K562 (cell line): ENCODE results near the gene ZNF541. TPM values are rescaled to one million over a fixed set of nuclear protein-coding genes. Genes with fewer than 3 reads are reported as not detected.

Source experiments
- ATF3 ChIP-seq, 2 experiments: fragments of 450-650 bp in 1 of 2; sonication (generic) in 1 of 2; formaldehyde crosslinking in 1 of 2; IDR thresholded peaks in 1 of 2; conservative IDR thresholded peaks in 1 of 2; 2 replicates each; pipeline versions ENCODE4 v1.6.1 to v1.8.1; 2016 to 2023; ENCODE audit warnings: mild to moderate bottlenecking in 2 of 2, moderate library complexity in 2 of 2, inconsistent platforms in 1 of 2, missing genetic modification reagents in 1 of 2
- EGR1 ChIP-seq: fragments of 450-650 bp; conservative IDR thresholded peaks from 2 replicates; pipeline ENCODE4 v1.6.1; 2017; ENCODE audit warnings: mild to moderate bottlenecking
- EP400 ChIP-seq: fragments of 450-650 bp; IDR thresholded peaks from 2 replicates; pipeline ENCODE4 v1.6.1; 2017; ENCODE audit warnings: antibody characterized with exemption, mild to moderate bottlenecking, moderate library complexity
- FOXJ2 ChIP-seq: fragments of 200-800 bp; sonication (Bioruptor generic); IDR thresholded peaks from 2 replicates; pipeline ENCODE4 v1.6.1; 2016; ENCODE audit warnings: missing genetic modification characterization, missing compliant biosample characterization
- HIVEP1 ChIP-seq: fragments of 250-450 bp; sonication (Bioruptor Pico); IDR thresholded peaks from 2 replicates; pipeline ENCODE4 v1.4.0; 2020; ENCODE audit warnings: mild to moderate bottlenecking
- MEF2A ChIP-seq: IDR thresholded peaks from 2 replicates; pipeline ENCODE4 v1.6.1; 2011; ENCODE audit warnings: low read depth, mild to moderate bottlenecking, low read length, moderate library complexity; ENCODE audit not compliant: control insufficient read depth
- MLX ChIP-seq, 2 experiments: fragments of 450-650 bp in 1 of 2; sonication (generic) in 1 of 2; formaldehyde crosslinking; conservative IDR thresholded peaks; 2 replicates each; pipeline versions ENCODE4 v1.4.0 to v1.8.1; 2020 to 2022; ENCODE audit warnings: mild to moderate bottlenecking in 1 of 2, missing genetic modification reagents in 1 of 2
- NFE2 ChIP-seq: IDR thresholded peaks from 2 replicates; pipeline ENCODE4 v1.6.1; 2014; ENCODE audit warnings: antibody characterized with exemption, low read depth
- NKRF ChIP-seq: fragments of 450-650 bp; IDR thresholded peaks from 2 replicates; pipeline ENCODE4 v1.6.1; 2016; ENCODE audit warnings: borderline replicate concordance
- NR2C2 ChIP-seq, 2 experiments: fragments of 200-800 bp in 1 of 2; sonication (Bioruptor generic) in 1 of 2; sonication (generic) in 1 of 2; formaldehyde crosslinking in 1 of 2; IDR thresholded peaks; 2 replicates each; pipeline versions ENCODE4 v1.6.1 to v1.8.0; 2016 to 2022; ENCODE audit warnings: mild to moderate bottlenecking in 1 of 2, missing compliant biosample characterization in 1 of 2, missing genetic modification characterization in 1 of 2, missing genetic modification reagents in 1 of 2
- PHF8 ChIP-seq: fragments of 200-600 bp; sonication (generic); IDR thresholded peaks from 2 replicates; pipeline ENCODE4 v1.6.1; 2012; ENCODE audit warnings: mixed run types, mild to moderate bottlenecking, inconsistent platforms, low read length, moderate library complexity, borderline replicate concordance
- XRCC5 ChIP-seq: fragments of 200-400 bp; formaldehyde crosslinking; IDR thresholded peaks from 2 replicates; pipeline ENCODE4 v1.6.1; 2017; ENCODE audit warnings: low read depth, mild to moderate bottlenecking, low read length
- ZBTB49 ChIP-seq: sonication (generic); formaldehyde crosslinking; IDR thresholded peaks from 2 replicates; pipeline ENCODE4 v1.8.0; 2022; ENCODE audit warnings: missing genetic modification reagents, mild to moderate bottlenecking, borderline replicate concordance
- ZBTB5 ChIP-seq: fragments of 450-650 bp; IDR thresholded peaks from 2 replicates; pipeline ENCODE4 v1.6.1; 2017; ENCODE audit warnings: antibody characterized with exemption
- ZNF316 ChIP-seq: fragments of 450-650 bp; IDR thresholded peaks from 2 replicates; pipeline ENCODE4 v1.6.1; 2016
- polyA plus RNA-seq, 8 experiments: library from polyadenylated mRNA; depleted of rRNA in 4 of 8; stranded (reverse) in 5 of 8; unstranded in 3 of 8; fragments of >200 nt; fragmentation: Nextera tagmentation in 2 of 8; fragmentation: Illumina TruSeq in 1 of 8; extraction: Ambion mirVana in 2 of 8; extraction: Trizol in 1 of 8; gene quantifications; 2 replicates each; pipeline versions ENCODE4 v1.2.1 to v1.2.3, GENCODE V29; 2011 to 2014; ENCODE audit warnings: inconsistent platforms in 1 of 8, missing spikeins in 1 of 8
- total RNA-seq, 7 experiments: library from RNA; depleted of rRNA in 6 of 7; stranded (reverse); fragments of >200 nt in 6 of 7; fragmentation: Illumina TruSeq in 2 of 7; extraction: Trizol in 2 of 7; gene quantifications; 2 replicates each; pipeline versions ENCODE4 v1.2.1 to v1.2.3, GENCODE V29; 2011 to 2021; ENCODE audit warnings: low replicate concordance in 1 of 7

Gene ZNF541
- total and polyA plus RNA-seq, 9 of the 15 experiments (the other 6 are each of a cell fraction or from before 2014, with no cell fraction given), result 0.04 to 0.11 (median 0.05) TPM; not detected in 1

GRCh38 chr19:47600246-47601179 is 27.6 kb upstream of the ZNF541 start (continued):
- TF ChIP-seq ZBTB5 (peak; percentile 99), FOXJ2 (tag) (peak; percentile 91), MEF2A (peak; percentile 14; the same call in 1 of the 2 replicates), EP400 (peak; percentile 39), NKRF (0 out of 2 replicates have a peak, but pooled peaks have one; percentile 42), PHF8 (peak; percentile 93; the same call in 1 of the 2 replicates), ATF3 (IDR thresholded peaks at IDR 0.05) (no peak), ATF3 (CRISPR knock-in tag; conservative IDR thresholded peaks at IDR 0.05) (0 out of 2 replicates have a peak, but pooled peaks have one; percentile 62), ZNF316 (peak; percentile 58; the same call in 1 of the 2 replicates), MLX (CRISPR knock-in tag; conservative IDR thresholded peaks at IDR 0.05) (no peak), XRCC5 (0 out of 2 replicates have a peak, but pooled peaks have one; percentile 37), ZBTB49 (CRISPR knock-in tag) (no peak; the same call in 1 of the 2 replicates), HIVEP1 (CRISPR knock-in tag) (no peak), NFE2 (peak; percentile 41; the same call in 1 of the 2 replicates), NR2C2 (CRISPR knock-in tag; IDR thresholded peaks at IDR 0.05) (no peak; the same call in 1 of the 2 replicates), NR2C2 (tag; IDR thresholded peaks at IDR 0.05) (peak; percentile 76), EGR1 (peak; percentile 64)
